GM21381 (cell line): Measurements from ENCODE around the gene HPN.

Experiments
- ATAC-seq: cut with Tn5 transposase; IDR thresholded peaks from one replicate; pipeline ENCODE4 v1.9.1; 2021; ENCODE audit warnings: mild to moderate bottlenecking, moderate library complexity; ENCODE audit not compliant: unreplicated experiment

HPN gene

GRCh38 chr19:35080613-35081170 is 39.2 kb downstream of the HPN start:
- ATAC-seq: no peak

- no peak for ATAC-seq
Observed at GRCh38 chr19:35081201-35081600, 39.7 kb downstream of the HPN start.

GRCh38 chr19:35083691-35084508 is 42.4 kb downstream of the HPN start:
- ATAC-seq: no peak

- no peak for ATAC-seq
Observed at GRCh38 chr19:35084509-35084762, 42.9 kb downstream of the HPN start.

GRCh38 chr19:35085947-35086346 is 44.4 kb downstream of the HPN start:
- ATAC-seq: no peak

GRCh38 chr19:35086455-35086854 is 44.9 kb downstream of the HPN start:
- ATAC-seq: no peak

GRCh38 chr19:35087393-35087792 is 45.9 kb downstream of the HPN start:
- no peak for ATAC-seq

- ATAC-seq: no peak
Observed at GRCh38 chr19:35088131-35088913, 46.8 kb downstream of the HPN start.

- ATAC-seq: no peak
Observed at GRCh38 chr19:35089554-35089953, 48.0 kb downstream of the HPN start.

GRCh38 chr19:35090160-35090505 is 48.6 kb downstream of the HPN start:
- ATAC-seq: no peak

GRCh38 chr19:35090506-35091214 is 49.1 kb downstream of the HPN start:
- ATAC-seq: no peak

- ATAC-seq: no peak
Observed at GRCh38 chr19:35093430-35093829, 51.9 kb downstream of the HPN start.

GRCh38 chr19:35093941-35094647 is 52.6 kb downstream of the HPN start:
- no peak for ATAC-seq

- no peak for ATAC-seq
Observed at GRCh38 chr19:35094656-35095055, 53.1 kb downstream of the HPN start.

- no peak for ATAC-seq
Observed at GRCh38 chr19:35095667-35096368, 54.3 kb downstream of the HPN start.

GRCh38 chr19:35098413-35099049 is 57.0 kb downstream of the HPN start:
- ATAC-seq: no peak

GRCh38 chr19:35099155-35099896 is 57.8 kb downstream of the HPN start:
- ATAC-seq: no peak

GRCh38 chr19:35099897-35100275 is 58.4 kb downstream of the HPN start:
- no peak for ATAC-seq
